ENCODE measurements around the gene GAPDH.
"Not testable (repeated sequence)": the region's sequence is repeated elsewhere in the genome, so short reads cannot be mapped to it uniquely, and the experiment has no call there.

Gene GAPDH

DNA sequence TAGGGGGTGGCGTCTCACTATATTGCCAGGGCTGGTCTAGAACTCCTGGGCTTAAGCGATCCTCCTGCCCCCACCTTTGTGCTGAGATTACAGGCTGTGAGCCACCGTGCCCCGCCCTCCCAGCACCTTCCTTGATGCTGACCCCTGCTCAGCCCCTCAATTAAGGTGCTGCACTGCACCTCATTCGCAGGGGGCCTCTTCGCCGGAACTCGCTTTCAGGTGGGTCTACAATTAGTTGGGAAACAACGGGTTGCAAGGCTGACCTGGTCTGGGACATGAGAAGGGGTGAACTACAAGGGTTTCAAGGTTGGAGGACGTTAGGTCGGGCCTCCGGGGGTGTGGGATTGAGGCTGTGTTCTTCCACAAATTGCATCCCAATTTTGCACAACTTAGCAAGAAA lies 35.0 kb downstream of the GAPDH start:
- DNase-seq, result no peak

DNA sequence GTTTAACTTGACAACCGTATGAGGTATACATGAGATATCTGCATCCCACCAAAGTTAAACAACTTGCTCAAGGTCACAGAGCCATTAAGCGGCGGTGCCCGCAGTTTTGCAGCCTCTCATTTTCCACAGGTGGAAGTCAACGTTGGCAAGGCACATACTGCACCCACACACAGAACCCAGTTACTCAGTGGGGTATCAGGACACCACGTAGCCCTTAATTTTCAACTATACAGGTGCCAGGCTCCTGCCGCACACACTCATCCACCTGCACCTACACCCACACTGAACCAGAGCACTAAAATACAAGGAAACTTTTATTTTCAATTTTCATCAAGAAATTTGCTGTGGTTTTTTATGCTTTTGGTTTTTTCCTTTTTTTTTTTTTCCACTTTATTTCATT lies 35.5 kb downstream of the GAPDH start:
- DNase-seq, result no peak

DNA sequence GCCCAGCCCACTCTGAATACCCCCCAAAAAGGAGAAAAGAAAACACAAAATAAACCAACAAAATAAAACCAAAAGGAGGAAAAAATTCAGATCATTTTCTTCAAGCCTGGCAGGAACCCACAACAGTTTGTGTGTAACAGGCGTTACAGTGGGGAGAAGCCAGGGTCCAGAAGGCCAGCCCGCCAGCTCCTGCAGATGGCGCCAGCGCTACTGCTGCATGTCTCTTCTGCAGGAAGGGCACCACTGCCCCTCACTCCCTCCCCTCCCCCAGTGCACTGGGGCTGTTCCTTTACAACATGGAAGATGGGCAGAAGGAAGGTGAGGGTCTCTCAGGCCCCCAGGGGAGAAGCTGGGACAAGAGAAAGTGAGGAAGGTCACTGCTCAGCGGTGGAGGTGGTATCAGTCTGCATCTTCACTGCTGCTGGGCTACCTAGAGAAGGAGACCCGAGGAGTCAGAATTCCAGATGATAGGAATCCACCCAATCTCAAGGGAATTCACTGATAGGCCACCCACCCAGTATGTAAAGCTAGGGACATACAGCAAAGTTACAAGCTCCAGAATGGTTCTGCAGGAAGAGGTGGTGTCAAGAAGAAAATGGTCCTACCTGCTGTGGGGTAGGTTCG lies 36.1 kb downstream of the GAPDH start:
- no peak for DNase-seq

DNA sequence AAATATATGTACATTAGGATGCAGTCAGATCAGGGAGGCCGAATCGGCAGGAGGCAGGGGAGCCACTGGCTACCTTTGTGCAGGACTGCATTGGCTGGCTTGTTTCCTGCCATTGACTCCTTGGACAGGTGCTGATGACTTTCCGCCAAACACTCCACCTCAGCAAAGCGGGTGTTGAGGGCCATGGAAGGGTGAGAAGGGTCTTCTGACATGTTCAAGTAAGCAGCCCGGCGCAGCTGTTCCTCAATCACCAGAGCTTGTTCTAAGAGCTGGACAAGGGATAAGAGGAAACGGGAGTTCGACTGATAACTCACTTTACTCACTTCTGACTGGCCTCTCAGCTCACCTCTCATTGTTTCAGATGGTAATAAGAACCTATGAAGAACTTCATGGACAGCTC lies 38.7 kb downstream of the GAPDH start:
- DNase-seq, result no peak

DNA sequence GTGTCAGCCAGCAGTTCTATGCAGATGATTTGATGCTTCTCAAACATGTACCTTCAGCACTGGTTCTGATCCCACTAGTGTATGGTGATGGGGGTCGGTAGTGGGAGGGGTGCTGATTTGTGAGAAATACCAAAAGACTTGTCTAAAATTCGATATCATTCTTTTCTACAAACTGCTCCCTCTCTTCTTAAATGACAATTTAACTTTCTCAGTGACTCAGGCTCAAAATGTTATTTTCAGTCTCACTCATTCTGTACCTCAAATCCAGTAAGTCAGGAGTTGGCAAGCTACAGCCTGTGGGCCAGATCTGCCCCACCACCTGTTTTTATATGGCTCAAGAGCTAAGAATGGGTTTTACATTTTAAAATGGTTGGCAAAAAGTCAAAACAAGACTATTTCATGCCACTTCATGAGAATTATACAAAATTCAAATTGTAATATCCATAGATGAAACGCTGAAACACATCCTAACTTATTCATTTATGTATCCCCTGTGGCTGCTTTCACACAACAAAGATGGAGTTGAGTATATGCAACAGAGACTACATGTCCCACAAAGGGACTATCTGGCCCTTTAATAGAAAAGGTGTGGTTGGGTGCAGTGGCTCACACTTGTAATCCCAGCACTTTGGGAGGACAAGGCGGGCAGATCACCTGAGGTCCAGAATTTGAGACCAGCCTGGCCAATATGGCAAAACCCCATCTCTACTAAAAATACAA lies 40.4 kb downstream of the GAPDH start:
- DNase-seq, result no peak

DNA sequence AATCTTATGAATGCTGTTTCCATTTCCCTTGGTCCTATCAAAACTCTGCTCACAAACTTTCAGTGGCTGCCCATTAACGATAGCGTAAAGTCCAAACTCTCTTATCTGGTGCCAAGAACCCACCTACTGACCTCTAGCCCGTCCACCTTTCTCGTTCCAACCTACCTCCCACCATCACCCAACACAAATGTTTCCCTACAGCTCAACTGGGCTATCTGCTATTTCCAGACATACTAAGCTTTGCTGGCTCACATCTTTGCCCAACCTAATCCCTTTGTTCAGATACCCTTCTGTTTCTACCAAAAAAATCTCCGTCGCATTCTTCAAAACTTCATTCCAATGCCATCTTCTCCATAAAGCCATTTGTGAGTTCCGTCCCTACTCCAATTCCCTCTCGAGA lies 41.3 kb downstream of the GAPDH start:
- DNase-seq, result no peak

DNA sequence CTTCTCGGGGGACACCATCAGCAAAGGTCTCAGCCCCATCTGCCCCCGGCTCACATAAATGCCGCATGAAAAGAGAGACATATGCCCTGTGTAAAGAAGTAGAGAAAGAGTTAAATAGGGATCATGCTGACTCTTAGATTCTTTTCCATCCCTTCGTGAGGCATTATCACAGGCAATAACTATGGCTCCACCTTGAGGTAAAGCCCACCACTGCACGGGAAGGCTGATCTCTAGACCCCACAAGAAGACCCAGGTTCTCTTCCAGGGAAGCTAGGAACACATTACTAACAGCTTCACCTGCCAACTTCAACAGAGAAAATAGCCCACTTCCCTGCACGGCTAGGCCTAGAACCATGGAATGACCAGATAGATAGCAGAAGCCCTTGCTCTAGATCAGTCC lies 47.9 kb downstream of the GAPDH start:
- no peak for DNase-seq

DNA sequence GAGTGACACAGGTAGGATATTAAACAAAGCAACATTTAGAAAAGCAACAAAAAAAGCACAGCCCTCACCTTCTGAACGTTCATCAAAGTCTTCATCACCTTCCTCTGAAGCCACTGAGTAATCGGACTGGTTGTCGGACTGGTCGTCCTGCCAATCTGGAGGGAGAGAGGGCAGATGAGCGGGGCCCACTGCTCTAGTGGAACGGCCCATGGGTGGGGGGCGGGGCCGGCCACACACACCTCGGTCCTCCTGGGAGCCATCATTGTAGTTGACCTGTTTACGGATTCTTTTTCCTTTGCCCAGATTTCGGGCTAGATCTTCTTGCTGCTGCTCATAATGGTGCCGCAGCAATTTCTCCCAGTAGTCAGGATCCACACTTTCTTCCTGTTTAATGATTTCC lies 48.6 kb downstream of the GAPDH start:
- no peak for DNase-seq

DNA sequence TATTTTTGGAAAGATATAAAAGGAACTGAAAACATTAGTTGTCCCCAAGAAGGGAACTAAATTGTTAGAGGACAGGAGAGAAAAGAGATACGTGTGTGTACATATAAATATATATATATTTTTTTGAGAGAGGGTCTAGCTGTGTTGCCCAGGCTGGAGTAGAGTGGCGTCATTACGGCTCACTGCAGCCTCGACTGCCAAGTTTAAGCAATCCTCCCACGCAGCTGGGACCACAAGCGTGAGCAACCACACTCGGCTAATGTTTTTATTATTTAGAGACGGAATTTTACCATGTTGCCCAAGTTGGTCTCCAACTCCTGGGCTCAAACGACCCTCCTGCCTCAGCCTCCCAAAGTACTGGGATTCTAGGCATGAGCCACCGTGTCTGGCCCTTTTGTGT lies 50.0 kb downstream of the GAPDH start:
- DNase-seq, result no peak

DNA sequence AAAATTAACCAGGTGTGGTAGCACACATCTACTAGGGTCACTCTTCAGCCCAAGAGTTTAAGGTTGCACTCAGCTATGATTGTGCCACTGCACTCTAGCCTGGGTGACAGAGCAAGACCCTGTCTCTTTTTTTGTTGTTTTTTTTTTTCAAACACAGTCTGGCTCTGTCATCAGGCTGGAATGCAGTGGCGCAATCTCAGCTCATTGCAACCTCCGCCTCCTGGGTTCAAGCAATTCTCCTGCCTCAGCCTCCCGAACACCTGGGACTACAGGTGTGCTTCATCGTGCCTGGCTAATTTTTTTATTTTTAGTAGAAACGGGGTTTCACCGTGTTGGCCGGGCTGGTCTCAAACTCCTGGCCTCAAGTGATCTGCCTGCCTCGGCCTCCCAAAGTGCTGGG lies 52.3 kb downstream of the GAPDH start:
- not testable (repeated sequence) for DNase-seq

All from NCI-H1048 (cell line).